ENCODE measurements around the gene JMJD6.

DNA sequence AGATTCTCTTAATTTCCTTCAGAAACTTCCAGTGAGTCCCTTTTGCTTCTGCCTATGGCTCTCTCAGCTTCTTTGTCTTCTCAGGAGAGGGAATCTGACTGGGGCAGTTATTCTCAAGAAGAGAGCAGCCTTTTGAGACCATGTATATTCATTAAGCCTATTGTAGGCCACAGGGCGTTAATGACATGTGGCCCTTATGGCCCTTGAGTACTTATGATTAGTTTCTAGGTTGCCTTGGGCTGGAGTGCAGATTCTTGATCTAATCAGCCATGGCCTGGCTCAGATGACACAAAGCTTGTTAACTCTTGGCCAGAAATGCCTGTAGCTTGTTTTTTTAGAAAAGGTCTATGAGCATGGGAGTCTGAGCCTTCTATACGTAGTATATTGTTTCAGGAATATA is 28.9 kb upstream of the JMJD6 start:
- TF ChIP-seq POLR2AphosphoS5 (IDR thresholded peaks at IDR 0.05), result no peak
- TF ChIP-seq, protein P1, sequence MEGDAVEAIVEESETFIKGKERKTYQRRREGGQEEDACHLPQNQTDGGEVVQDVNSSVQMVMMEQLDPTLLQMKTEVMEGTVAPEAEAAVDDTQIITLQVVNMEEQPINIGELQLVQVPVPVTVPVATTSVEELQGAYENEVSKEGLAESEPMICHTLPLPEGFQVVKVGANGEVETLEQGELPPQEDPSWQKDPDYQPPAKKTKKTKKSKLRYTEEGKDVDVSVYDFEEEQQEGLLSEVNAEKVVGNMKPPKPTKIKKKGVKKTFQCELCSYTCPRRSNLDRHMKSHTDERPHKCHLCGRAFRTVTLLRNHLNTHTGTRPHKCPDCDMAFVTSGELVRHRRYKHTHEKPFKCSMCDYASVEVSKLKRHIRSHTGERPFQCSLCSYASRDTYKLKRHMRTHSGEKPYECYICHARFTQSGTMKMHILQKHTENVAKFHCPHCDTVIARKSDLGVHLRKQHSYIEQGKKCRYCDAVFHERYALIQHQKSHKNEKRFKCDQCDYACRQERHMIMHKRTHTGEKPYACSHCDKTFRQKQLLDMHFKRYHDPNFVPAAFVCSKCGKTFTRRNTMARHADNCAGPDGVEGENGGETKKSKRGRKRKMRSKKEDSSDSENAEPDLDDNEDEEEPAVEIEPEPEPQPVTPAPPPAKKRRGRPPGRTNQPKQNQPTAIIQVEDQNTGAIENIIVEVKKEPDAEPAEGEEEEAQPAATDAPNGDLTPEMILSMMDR (IDR thresholded peaks at IDR 0.05 in 8 of 11, conservative IDR thresholded peaks at IDR 0.05 in 3 of 11), result no peak
- TF ChIP-seq POLR2A (IDR thresholded peaks at IDR 0.05), result no peak
